ENCODE measurements around the gene LCE2A. TPM values are rescaled to one million over a fixed set of nuclear protein-coding genes. Genes with fewer than 3 reads are reported as not detected.
"Not testable (repeated sequence)": the region's sequence is repeated elsewhere in the genome, so short reads cannot be mapped to it uniquely, and the experiment has no call there.

Gene LCE2A, protein sequence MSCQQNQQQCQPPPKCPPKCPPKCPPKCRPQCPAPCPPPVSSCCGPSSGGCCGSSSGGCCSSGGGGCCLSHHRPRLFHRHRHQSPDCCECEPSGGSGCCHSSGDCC
- not detected in 2 replicates for total RNA-seq (2014; rRNA removed; shearing (Covaris generic))

DNA sequence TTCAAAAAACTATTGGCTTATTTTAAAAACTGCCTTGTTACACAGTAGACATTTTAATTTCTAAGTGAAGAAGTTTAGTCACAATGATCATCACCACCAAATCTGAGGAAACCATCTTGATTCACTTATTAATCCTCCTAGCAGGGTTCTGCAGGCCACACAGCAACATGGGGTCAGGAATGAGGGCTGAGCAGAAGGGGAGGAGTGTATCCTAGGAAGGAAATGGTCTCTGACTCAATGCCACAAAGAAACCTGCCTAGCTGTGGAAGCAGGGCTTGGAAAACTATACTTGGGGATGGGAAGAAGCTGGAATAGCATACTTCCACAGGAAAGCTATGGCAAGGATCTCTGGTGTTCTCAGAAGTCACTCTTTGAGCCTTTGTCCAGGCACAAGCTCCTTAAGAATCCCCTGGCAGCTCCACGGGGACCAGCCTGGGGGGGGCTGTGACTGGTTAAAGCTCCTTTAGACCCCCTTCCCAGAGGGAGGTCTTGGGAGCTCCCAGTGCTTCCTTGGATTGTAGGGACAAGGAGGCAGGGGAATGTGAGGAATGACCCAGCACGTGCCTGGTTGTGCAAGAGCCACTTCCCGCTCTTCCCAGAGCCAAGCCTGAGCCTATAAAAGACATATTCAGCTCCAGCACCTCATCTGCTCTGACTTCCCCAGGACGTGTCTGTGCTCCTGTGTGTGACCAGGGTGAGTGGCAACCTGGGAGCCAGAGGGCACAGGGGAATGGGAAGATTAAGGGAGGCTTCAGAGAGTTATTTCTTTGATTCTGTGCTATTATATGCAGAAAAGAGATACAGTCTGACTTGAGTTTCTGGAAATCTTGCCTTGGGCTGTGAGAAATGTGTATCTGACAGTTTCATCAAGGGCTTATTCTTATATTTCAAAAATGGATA lies at the start of gene LCE2A:
Gene LCE2A, plus strand, starts transcription at position 645 of the 900 bp plus-strand sequence. CDS start 557 bp downstream, outside the sequence.
- DNase-seq (ENCODE audit: low read depth) = peak; percentile 7

DNA sequence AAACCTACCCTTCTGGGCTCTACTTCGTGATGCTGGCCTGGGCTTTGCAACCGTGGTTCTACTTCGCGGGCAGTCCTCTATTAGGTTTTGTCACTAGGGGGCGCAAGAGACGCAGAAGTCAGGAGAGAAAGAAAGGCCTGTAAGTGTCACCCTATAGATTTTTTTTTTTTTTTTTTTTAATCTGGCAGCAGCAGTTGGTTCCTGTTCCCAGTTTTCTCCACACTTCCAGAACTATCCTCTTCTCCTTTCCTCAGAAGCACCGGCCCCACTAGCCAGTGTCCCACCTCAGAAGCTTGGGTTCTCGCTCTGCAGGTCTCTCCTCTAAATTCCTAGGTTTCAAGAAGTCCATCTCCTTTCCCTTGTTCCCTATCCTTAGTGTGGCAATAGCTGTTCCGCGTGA lies 44.0 kb upstream of the LCE2A start:
- DNase-seq (ENCODE audit: low read depth) = peak; percentile 63

DNA sequence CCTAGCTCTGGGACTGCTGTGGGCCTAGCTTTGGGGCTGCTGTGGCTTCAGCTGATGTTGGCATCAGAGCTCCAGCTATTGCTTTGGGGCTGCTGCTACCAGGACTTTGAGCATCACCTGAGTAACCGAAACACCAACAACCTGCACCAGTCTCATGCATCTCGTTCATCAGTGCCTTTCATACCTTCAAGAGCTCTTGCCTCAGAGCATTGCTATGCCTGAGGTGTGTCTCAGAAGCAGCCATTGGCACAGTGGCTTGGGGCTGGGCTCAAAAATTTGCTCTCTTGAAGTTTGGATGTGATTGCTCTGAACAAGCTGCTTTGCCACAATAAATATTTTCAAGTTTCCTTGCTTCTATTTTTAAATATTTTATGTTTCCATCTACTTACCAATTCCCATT lies 41.7 kb upstream of the LCE2A start:
- DNase-seq (ENCODE audit: low read depth) = no peak

DNA sequence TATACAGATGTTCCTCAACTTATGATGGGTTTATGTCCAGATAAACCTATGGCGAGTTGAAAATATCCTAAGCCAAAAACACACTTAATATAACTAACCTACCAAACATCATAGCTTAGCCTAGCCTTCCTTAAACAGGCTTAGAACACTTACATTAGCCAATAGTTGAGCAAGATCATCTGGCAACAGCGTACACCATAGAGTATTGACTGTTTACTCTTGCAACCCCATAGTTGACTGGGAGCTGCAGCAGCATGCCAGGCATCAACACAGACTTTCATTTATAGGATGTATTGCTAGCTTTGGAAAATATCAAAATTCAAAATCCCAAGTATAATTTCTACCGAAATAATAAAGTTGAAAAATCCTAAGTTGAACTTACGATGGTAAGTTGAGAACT lies 40.5 kb upstream of the LCE2A start:
- DNase-seq (ENCODE audit: low read depth) = no peak

DNA sequence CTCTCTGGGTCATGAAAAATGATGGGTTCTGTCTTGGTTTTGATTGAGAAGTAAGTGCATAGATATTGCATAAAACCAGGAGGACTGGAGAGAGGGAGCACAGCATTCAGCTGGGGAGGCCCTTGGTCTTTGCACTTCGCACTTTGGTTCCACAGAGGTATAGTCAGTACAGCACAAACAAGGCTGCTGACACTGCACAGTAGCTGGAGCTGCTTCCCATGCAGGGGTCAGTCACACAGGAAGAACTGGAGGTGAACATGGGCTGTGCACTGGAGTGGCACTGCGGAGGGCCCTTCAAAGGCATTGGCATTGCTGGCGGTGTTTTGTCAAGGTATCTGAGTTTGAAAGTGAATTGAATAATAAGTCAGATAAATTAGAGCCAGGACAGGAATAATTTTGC lies 39.5 kb upstream of the LCE2A start:
- no peak for DNase-seq (ENCODE audit: low read depth)

DNA sequence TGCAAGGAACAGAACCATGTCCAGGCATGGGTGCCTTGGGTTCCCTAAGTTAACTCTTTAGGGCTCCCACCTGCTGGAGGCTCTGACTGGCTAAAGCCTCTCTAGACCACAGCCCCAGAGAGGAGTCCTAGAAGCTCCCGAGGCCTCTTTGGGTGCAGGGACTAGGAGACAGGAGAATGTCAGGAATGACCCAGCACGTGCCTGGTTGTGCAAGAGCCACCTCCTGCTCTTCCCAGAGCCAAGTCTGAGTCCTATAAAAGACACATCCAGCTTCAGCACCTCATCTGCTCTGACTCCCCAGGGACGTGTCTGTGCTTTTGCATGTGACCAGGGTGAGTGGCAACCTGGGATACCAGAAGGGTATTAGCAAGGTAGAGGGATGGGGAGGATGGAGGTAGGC lies 35.0 kb upstream of the LCE2A start, which contains the start of gene LCE2D:
Gene LCE2D, plus strand, starts transcription at position 283 of the 400 bp plus-strand sequence. CDS start 726 bp downstream, outside the sequence.
- DNase-seq (ENCODE audit: low read depth) = no peak

DNA sequence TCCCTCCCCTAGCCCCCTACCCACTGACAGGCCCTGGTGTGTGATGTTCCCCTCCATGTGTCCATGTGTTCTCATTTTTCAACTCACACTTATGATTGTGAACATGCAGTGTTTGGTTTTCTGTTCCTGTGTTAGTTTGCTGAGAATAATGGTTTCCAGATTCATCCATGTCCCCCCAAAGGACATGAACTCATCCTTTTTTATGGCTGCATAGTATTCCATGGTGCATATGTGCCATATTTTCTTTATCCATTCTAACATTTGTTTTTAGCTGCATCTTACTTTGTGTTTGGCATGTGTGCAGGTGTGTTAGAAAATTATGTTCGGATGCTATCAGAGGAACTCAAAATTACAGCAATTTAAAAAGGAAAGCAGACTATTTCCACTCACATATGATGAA lies 32.0 kb upstream of the LCE2A start:
- DNase-seq (ENCODE audit: low read depth) = not testable (repeated sequence)

DNA sequence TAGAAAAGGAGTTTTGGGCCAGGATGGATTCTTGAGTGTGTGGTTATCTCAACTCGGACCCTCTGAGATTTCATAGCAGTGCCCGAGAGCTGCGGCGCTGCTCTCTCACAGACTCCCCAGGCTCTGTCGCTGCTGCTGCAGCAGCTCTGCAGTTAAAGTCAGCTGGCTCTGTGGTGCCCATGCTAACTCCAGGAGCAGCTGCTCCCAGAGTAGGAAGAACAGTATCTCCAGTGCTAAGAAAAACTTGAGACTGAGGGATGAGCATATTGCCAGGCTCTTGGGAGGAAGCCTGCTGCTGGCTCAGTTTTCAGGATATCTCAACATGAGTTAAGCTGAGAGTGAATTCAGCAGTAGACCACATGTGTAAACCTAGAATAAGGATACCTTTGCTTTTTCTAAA lies 30.5 kb upstream of the LCE2A start:
- DNase-seq (ENCODE audit: low read depth) = no peak

DNA sequence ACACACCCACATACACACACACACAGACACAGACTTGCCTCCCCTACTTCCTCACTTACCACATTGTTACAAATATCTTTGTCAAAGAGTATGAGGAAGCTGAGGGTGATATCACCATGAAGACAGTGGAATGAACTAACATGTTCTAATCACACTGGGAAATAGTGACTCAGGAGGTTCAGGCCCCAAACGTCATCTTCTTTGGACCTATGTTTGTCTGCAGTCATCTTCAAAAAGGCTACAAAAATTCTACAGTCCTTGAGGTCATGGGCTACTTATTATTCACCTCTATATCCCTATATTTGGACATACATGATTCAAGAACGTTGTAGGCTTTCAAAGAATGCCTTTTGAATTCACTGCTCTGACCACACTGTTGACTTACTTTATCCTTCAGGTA lies 25.1 kb upstream of the LCE2A start:
- DNase-seq (ENCODE audit: low read depth) = no peak

DNA sequence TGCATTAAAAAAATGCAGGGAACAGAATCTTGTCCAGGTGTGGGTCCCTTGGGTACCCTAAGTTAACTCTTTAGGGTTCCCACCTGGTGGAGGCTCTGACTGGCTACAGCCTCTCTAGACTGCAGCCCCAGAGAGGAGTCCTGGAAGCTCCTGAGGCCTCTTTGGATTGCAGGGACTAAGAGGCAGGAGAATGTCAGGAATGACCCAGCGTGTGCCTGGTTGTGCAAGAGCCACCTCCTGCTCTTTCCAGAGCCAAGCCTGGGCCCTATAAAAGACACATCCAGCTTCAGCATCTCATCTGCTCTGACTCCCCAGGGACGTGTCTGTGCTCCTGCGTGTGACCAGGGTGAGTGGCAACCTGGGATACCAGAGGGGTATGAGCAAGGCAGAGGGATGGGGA lies 23.2 kb upstream of the LCE2A start, which contains the start of gene LCE2C:
Gene LCE2C, plus strand, starts transcription at position 297 of the 400 bp plus-strand sequence. CDS start 737 bp downstream, outside the sequence.
- not testable (repeated sequence) for DNase-seq (ENCODE audit: low read depth)

DNA sequence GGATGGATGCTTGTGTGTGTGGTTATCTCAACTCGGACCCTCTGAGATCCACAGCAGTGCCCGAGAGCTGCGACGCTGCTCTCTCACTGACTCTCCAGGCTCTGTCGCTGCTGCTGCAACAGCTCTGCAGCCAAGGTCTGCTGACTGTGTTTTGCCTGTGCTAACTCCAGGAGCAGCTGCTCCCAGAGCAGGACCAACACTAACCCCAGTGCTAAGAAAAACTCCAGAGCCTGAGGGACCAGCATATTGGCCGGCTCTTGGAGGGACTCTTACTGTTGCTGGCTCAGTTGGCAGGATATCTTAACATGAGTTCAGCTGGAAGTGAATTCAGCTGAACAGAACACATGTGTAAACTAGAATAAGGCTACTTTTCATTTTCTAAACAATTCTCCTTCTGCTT lies 18.7 kb upstream of the LCE2A start:
- DNase-seq (ENCODE audit: low read depth) = no peak

DNA sequence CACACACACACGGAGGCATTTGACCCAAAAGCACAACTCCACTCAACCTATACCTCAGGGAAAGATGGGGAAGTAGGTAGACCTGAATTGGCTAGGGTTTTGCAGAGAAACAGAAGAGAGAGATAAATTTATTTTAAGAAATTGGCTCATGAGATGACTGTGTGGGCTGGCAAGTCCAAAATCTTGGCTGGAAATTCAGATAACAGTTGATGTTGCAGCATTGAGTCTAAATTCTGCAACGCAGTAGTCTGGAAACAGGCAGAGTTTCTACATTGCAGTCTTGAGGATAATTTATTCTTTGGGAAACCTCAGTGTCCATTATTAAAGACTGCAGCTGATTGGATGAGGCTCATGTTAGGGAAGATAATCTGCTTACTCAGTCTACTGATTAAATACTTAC lies 16.5 kb upstream of the LCE2A start:
- DNase-seq (ENCODE audit: low read depth) = no peak

DNA sequence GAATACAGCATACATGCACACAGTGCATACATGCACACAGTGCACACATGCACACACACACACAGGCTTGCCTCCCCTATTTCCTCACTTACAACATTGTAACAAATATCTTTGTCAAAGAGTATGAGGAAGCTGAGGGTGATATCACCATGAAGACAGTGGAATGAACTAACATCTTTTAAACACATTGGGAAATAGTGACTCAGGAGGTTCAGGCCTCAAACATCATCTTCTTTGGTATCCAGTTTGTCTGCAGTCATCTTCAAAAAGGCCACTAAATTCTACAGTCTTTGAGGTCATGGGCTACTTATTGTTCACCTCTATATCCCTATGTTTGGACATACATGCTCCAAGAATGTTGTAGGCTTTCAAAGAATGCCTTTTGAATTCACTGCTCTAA lies 14.3 kb upstream of the LCE2A start:
- DNase-seq (ENCODE audit: low read depth) = no peak

DNA sequence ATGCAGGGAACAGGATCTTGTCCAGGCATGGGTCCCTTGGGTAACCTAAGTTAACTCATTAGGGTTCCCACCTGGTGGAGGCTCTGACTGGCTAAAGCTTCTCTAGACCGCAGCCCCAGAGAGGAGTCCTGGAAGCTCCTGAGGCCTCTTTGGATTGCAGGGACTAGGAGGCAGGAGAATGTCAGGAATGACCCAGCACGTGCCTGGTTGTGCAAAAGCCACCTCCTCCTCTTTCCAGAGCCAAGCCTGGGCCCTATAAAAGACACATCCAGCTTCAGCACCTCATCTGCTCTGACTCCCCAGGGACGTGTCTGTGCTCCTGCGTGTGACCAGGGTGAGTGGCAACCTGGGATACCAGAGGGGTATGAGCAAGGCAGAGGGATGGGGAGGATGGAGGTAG lies 12.3 kb upstream of the LCE2A start, which contains the start of gene LCE2B:
Gene LCE2B, plus strand, starts transcription at position 301 of the 400 bp plus-strand sequence. CDS start 721 bp downstream, outside the sequence.
- DNase-seq (ENCODE audit: low read depth) = not testable (repeated sequence)

DNA sequence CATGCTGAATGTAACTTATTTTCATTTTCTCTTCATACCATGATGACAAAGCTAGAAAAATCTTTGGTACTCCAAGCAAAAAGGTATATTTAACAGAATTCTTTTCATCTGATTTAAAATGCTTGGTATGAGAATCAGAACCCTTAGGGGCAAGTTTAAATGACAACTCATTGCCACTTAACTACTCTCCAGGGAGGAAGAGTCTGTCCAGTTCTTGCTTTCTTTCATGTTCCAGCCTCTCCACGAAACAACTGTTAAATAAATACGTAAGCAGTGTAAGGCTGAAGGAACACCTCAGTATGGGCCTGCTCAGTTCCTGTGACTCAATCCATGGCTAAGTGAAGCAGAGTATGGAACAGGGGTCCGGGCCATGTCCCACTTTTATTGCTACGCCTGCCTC lies 1.6 kb downstream of the LCE2A start:
- DNase-seq (ENCODE audit: low read depth) = no peak

DNA sequence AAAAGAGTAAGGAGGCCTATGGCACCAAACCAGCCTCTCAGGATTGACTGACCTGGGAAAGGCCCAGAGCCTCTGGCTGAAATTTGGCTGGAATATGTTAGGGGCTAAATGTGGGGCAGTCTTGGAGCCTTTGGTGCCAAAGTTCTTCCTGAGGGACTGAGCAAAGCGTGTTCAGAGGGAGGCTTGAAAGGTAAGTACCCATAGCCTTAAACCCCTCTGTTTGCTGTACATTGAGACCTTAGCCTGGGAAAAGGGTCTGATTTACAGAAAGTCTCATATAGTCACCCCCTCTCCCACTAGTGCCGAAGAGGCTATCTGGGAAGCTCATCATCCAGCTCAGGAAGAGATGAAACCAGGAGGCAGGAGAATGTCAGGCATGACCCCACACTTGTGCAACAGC lies 9.7 kb downstream of the LCE2A start, which contains the start of gene LCE4A:
Gene LCE4A, plus strand, starts transcription at position 301 of the 400 bp plus-strand sequence. CDS start 916 bp downstream, outside the sequence.
- DNase-seq (ENCODE audit: low read depth) = no peak

DNA sequence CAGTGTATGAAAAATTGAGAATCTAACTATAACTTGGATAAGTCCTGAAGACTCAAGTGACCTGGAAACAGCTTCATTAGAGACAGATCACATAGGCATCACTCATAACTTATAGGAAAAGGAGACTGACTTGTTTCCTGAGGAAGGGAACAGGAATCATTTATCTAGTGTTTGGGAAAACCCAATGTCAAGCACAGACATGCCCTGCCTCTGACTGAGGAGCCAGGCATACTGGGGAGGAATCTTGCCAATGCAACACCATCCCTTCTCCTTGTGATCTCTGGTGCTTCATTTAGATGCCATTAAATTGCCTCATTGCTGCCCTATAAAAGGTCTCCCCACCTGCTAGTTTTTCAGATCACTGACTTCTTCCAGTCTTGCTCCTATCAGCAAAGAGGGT lies 20.1 kb downstream of the LCE2A start:
- no peak for DNase-seq (ENCODE audit: low read depth)

DNA sequence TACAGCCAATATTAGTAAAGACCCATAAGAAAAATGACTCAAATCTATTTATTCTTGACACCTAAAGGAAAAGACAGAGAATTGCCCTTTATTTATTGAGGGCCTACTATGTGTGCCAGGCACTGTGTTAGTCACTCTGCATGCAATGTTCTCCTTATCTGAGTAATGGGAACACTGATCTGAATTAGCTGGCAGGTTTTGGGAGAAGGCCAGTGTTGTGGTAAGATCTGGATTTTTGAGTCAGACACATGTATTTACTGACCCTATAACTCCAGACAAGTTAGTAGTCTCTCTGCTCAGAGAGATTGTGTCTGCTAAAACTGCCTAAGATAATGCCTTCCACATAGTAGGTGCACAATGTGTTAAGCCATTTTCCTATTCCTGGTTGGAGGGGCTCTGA lies 27.1 kb downstream of the LCE2A start:
- DNase-seq (ENCODE audit: low read depth) = no peak

DNA sequence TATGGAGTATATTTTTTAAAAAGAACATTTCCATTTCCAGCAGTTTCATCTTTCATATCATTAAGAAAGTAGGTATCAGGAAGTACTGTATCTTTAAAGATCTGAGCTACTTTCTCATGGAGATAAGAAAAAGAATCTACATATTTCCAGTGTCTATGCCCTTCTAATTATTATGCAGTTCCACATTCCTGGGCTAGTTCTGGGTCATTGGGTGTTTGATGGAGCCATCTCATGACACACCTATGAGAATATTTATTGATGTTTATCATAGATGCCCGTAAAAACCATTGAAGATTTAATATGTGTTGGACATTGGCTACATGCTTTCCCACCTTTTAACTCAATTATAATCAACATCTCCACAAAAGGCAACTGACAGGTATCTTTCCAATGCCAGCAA lies 30.8 kb downstream of the LCE2A start:
- DNase-seq (ENCODE audit: low read depth) = no peak

DNA sequence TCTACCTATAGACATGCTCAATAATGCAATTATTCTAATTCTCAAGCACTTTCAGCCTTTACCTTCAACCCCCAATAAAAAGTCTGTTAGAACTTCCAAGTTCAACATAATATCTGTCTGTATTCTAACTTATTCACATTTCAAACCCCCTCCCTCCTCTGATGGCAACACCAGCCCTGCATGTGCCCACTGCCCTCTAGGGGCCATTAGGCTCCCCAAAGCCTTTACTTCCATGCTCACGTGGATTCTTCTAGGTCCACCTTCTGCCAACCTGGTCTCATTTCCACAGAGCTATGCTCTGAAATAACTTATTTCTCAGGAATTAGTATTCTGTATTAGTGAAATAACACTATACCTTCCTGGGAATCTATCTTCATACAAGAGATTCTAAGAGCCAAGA lies 37.5 kb downstream of the LCE2A start:
- DNase-seq (ENCODE audit: low read depth) = no peak

DNA sequence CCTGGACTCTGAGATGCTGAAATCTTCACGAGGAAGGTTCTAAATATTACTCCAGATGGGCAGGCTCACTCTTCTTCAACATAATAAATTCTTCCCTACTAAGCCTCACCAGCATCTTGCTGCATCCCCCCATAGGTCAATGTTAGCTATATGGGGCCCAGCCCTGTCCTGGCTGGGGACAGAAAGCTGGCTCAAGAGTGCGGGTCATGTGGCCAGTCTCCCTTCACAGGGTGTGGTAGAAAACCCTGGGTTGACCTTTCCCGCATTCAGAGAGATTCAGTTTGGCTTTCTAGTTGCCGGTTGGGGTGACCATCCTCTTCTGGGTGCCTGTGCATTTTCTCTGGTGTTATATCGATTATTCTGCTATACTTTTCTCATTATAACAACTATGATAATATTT lies 39.9 kb downstream of the LCE2A start:
- DNase-seq (ENCODE audit: low read depth) = no peak

DNA sequence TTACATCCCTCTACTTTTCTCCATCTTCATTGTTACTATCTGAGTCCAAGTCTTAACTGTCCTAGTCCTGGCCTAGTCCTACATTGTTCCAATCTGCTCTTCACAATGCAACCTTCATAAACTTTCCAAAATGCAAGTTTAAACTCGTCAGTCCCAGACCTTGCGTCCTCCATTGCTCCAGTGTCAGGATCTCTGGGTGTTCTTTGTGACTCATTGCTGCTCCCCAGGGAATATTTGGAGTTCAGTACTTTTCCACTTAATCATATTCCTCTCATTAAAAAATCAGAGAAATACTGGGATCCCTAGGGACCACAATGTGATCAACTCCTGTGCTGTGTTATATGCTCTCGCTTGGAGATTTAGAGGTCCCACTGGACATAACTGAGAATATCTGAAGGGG lies 41.7 kb downstream of the LCE2A start:
- no peak for DNase-seq (ENCODE audit: low read depth)

DNA sequence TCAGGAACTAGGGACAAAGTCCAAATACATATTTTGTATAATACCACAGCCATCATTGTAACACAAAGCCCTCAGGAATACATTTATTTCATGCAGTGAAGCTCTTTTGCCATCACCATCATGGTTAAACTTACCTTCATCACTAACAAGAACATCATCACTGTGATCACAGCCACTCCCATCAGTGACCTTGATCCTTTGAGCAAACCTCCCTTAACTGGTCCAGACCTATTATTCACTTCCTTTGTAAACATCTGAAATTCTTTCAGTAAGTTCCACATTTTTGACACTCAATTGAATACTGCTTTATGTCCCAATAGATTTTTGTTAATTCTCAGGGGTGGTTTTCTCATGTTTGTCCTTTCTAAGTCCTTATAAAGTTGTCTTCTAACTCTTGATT lies 43.5 kb downstream of the LCE2A start:
- DNase-seq (ENCODE audit: low read depth) = no peak

Measured in Daoy (cell line).